Activated T-helper 1 cell treated with anti-CD3 and anti-CD28 coated beads, Interleukin-12 subunit alpha, Interleukin-12 subunit beta, Interleukin-2, Interleukin-4 antibody, amounts not matched to agents 30 ng/mL and 10 ng/mL and 1 ng/mL, durations not matched to agents 14 hours and 24 hours and 36 hours (primary cell): ENCODE measurements around the gene TOPORS. TPM values are rescaled to one million over a fixed set of nuclear protein-coding genes. Genes with fewer than 3 reads are reported as not detected.
A peak's percentile ranks its signal among the peaks of the same experiment; 100 is the strongest.

ENCODE experiments used
- DNase-seq: peaks from one replicate; pipeline ENCODE4 v3.0.0; 2021; ENCODE audit warnings: low spot score
- H3K27ac Mint-ChIP-seq: one replicate; pipeline ENCODE4 v1.8.0; 2021; ENCODE audit warnings: mild to moderate bottlenecking, mixed read lengths
- H3K27me3 Mint-ChIP-seq: one replicate; pipeline ENCODE4 v1.8.0; 2022; ENCODE audit warnings: mild to moderate bottlenecking, moderate library complexity, mixed read lengths; ENCODE audit not compliant: insufficient read depth
- H3K36me3 Mint-ChIP-seq: one replicate; pipeline ENCODE4 v1.8.0; 2021; ENCODE audit warnings: low read depth, mixed read lengths
- H3K4me1 Mint-ChIP-seq: one replicate; pipeline ENCODE4 v1.8.0; 2021; ENCODE audit warnings: low read depth, mixed read lengths
- H3K4me3 Mint-ChIP-seq: one replicate; pipeline ENCODE4 v1.8.0; 2021; ENCODE audit warnings: mild to moderate bottlenecking, moderate library complexity, mixed read lengths
- H3K9me3 Mint-ChIP-seq: one replicate; pipeline ENCODE4 v1.8.0; 2021; ENCODE audit warnings: mixed read lengths
- intact Hi-C: fragments of 100-400 bp; cut with micrococcal nuclease; formaldehyde crosslinking; loops from one replicate; pipeline ENCODE4 v1.15.1; 2024
- total RNA-seq: library from RNA; stranded (reverse); gene quantifications from 2 replicates; pipeline ENCODE4 v1.2.3, GENCODE V29; 2022

TOPORS gene
- total RNA-seq, 1 donor from 2014 or later: 15.1 TPM

GRCh38 chr9:32578976-32579375, 26.6 kb upstream of the TOPORS start:
- Mint-ChIP-seq H3K4me3 (no peak overlapping the region), H3K36me3 (no peaks in the 10 kb centered on the region), H3K27ac (no peak overlapping the region), H3K4me1 (no peaks in the 10 kb centered on the region), H3K27me3 (peaks cover 27% of the 10 kb centered on the region), H3K9me3 (no peaks in the 10 kb centered on the region)
- no peak for DNase-seq
- intact Hi-C loops: loop anchor here (1.0 kb wide), 1 partner anchor 200 kb away; no protein-coding TSS in a partner anchor

GRCh38 chr9:32577316-32577715, 24.9 kb upstream of the TOPORS start:
- no peak overlapping the region for H3K27ac Mint-ChIP-seq
- no peaks in the 10 kb centered on the region for H3K36me3 Mint-ChIP-seq
- H3K27me3 Mint-ChIP-seq: peaks cover 27% of the 10 kb centered on the region
- no peaks in the 10 kb centered on the region for H3K9me3 Mint-ChIP-seq
- intact Hi-C loops: no loop called here
- DNase-seq: no peak
- peaks cover 9% of the 10 kb centered on the region for H3K4me1 Mint-ChIP-seq
- H3K4me3 Mint-ChIP-seq: no peak overlapping the region

GRCh38 chr9:32574858-32575257, 22.5 kb upstream of the TOPORS start:
- no peak overlapping the region for H3K27ac Mint-ChIP-seq
- no peak for DNase-seq
- H3K27me3 Mint-ChIP-seq: peaks cover 21% of the 10 kb centered on the region
- H3K4me3 Mint-ChIP-seq: no peak overlapping the region
- H3K4me1 Mint-ChIP-seq: peaks cover 19% of the 10 kb centered on the region
- peaks cover 5% of the 10 kb centered on the region for H3K36me3 Mint-ChIP-seq
- no peaks in the 10 kb centered on the region for H3K9me3 Mint-ChIP-seq
- intact Hi-C loops: loop anchor here (5.0 kb wide), 1 partner anchor 502 kb away; the partner anchor contains the start of gene SMU1

- peaks cover 14% of the 10 kb centered on the region for H3K27me3 Mint-ChIP-seq
- DNase-seq: no peak
- H3K27ac Mint-ChIP-seq: peak overlapping the region; percentile 98
- peak overlapping the region; percentile 99 for H3K4me3 Mint-ChIP-seq
- peaks cover 5% of the 10 kb centered on the region for H3K36me3 Mint-ChIP-seq
- peaks cover 21% of the 10 kb centered on the region for H3K4me1 Mint-ChIP-seq
- intact Hi-C loops: loop anchor here (1.0 to 5.0 kb wide), 5 partner anchors 22 to 503 kb away; partner anchors contain the start of genes ACO1, APTX, DNAJA1 and SMIM27
- H3K9me3 Mint-ChIP-seq: no peaks in the 10 kb centered on the region
These were observed 21.4 kb upstream of the TOPORS start for GRCh38 chr9:32573821-32574220.

GRCh38 chr9:32572900-32573523, 20.6 kb upstream of the TOPORS start, which contains the start of gene NDUFB6:
Gene NDUFB6, minus strand, starts transcription at chr9:32573159. Its CDS starts 99 bp downstream, at chr9:32573060.
- peak; percentile 94 for DNase-seq
- Mint-ChIP-seq H3K27ac (peak within 1 kb of the TSS; percentile 98), H3K36me3 (peaks cover 9% of the 10 kb centered on the region), H3K4me1 (peaks cover 21% of the 10 kb centered on the region), H3K27me3 (peaks cover 11% of the 10 kb centered on the region), H3K4me3 (peak within 1 kb of the TSS; percentile 99), H3K9me3 (no peaks in the 10 kb centered on the region)
- intact Hi-C loops: loop anchor here (1.0 to 5.0 kb wide), 8 partner anchors 21 to 504 kb away; partner anchors contain the start of genes ACO1, APTX, DNAJA1 and SMIM27

GRCh38 chr9:32571969-32572899, 19.8 kb upstream of the TOPORS start:
- Mint-ChIP-seq H3K4me1 (peaks cover 21% of the 10 kb centered on the region), H3K27ac (peak overlapping the region; percentile 98), H3K9me3 (no peaks in the 10 kb centered on the region), H3K4me3 (peak overlapping the region; percentile 99), H3K36me3 (peaks cover 13% of the 10 kb centered on the region), H3K27me3 (peaks cover 11% of the 10 kb centered on the region)
- DNase-seq: peak; percentile 65
- intact Hi-C loops: loop anchor here (1.0 to 5.0 kb wide), 4 partner anchors 47 to 505 kb away; partner anchors contain the start of gene SMU1

GRCh38 chr9:32570262-32570661, 17.9 kb upstream of the TOPORS start:
- Mint-ChIP-seq H3K9me3 (no peaks in the 10 kb centered on the region), H3K36me3 (peaks cover 18% of the 10 kb centered on the region), H3K27me3 (peaks cover 2% of the 10 kb centered on the region), H3K4me1 (peaks cover 27% of the 10 kb centered on the region), H3K27ac (no peak overlapping the region), H3K4me3 (no peak overlapping the region)
- no peak for DNase-seq
- intact Hi-C loops: loop anchor here (5.0 kb wide), 1 partner anchor 507 kb away; the partner anchor contains the start of gene SMU1

- Mint-ChIP-seq H3K9me3 (no peaks in the 10 kb centered on the region), H3K4me3 (no peak overlapping the region), H3K27me3 (no peaks in the 10 kb centered on the region), H3K27ac (no peak overlapping the region), H3K4me1 (peaks cover 18% of the 10 kb centered on the region), H3K36me3 (peaks cover 30% of the 10 kb centered on the region)
- DNase-seq: no peak
- intact Hi-C loops: no loop called here
These were observed 14.4 kb upstream of the TOPORS start for GRCh38 chr9:32566770-32567169.

GRCh38 chr9:32565967-32566366, 13.6 kb upstream of the TOPORS start:
- no peak overlapping the region for H3K27ac Mint-ChIP-seq
- no peaks in the 10 kb centered on the region for H3K9me3 Mint-ChIP-seq
- peaks cover 18% of the 10 kb centered on the region for H3K4me1 Mint-ChIP-seq

GRCh38 chr9:32558408-32558934, 6.1 kb upstream of the TOPORS start:
- Mint-ChIP-seq H3K36me3 (peaks cover 10% of the 10 kb centered on the region), H3K4me3 (no peak overlapping the region), H3K9me3 (no peaks in the 10 kb centered on the region), H3K4me1 (peaks cover 9% of the 10 kb centered on the region), H3K27ac (no peak overlapping the region), H3K27me3 (no peaks in the 10 kb centered on the region)
- intact Hi-C loops: no loop called here
- no peak for DNase-seq

More at GRCh38 chr9:32565967-32566366, 13.6 kb upstream of the TOPORS start:
- intact Hi-C loops: no loop called here
- H3K27me3 Mint-ChIP-seq: no peaks in the 10 kb centered on the region
- DNase-seq: no peak
- H3K36me3 Mint-ChIP-seq: peaks cover 33% of the 10 kb centered on the region
- no peak overlapping the region for H3K4me3 Mint-ChIP-seq

- peaks cover 12% of the 10 kb centered on the region for H3K36me3 Mint-ChIP-seq
- H3K4me1 Mint-ChIP-seq: peaks cover 25% of the 10 kb centered on the region
- H3K4me3 Mint-ChIP-seq: no peak overlapping the region
- no peak for DNase-seq
- H3K27ac Mint-ChIP-seq: no peak overlapping the region
- H3K27me3 Mint-ChIP-seq: no peaks in the 10 kb centered on the region
- H3K9me3 Mint-ChIP-seq: no peaks in the 10 kb centered on the region
- intact Hi-C loops: loop anchor here (5.0 kb wide), 5 partner anchors 62 to 1903 kb away; partner anchors contain the start of genes CHMP5, DNAI1, FAM219A and UBAP1
These were observed 2.2 kb upstream of the TOPORS start for GRCh38 chr9:32554591-32554990.

- intact Hi-C loops: loop anchor here (5.0 kb wide), 5 partner anchors 62 to 1903 kb away; partner anchors contain the start of genes CHMP5, DNAI1, FAM219A and UBAP1
- Mint-ChIP-seq H3K27ac (no peak overlapping the region), H3K4me3 (peak overlapping the region; percentile 63)
These were observed 1.7 kb upstream of the TOPORS start for GRCh38 chr9:32554107-32554506.

More at GRCh38 chr9:32554107-32554506, 1.7 kb upstream of the TOPORS start:
- no peak for DNase-seq
- no peaks in the 10 kb centered on the region for H3K9me3 Mint-ChIP-seq
- peaks cover 14% of the 10 kb centered on the region for H3K36me3 Mint-ChIP-seq
- H3K27me3 Mint-ChIP-seq: no peaks in the 10 kb centered on the region
- peaks cover 30% of the 10 kb centered on the region for H3K4me1 Mint-ChIP-seq
